22Rv1 (cell line): ENCODE results near the gene CDK5.

Source experiments
- H3K27ac ChIP-seq: fragments of 450-650 bp; 2 replicates; pipeline ENCODE4 v1.5.1; 2017
- ZFX ChIP-seq: fragments of 450-650 bp; IDR thresholded peaks from 2 replicates; pipeline ENCODE4 v1.6.1; 2017; ENCODE audit warnings: antibody characterized with exemption, borderline replicate concordance
- TF ChIP-seq, protein P1 (sequence below): fragments of 450-650 bp; IDR thresholded peaks from 2 replicates; pipeline ENCODE4 v1.5.1; 2017; ENCODE audit warnings: mild to moderate bottlenecking

CDK5 gene

DNA sequence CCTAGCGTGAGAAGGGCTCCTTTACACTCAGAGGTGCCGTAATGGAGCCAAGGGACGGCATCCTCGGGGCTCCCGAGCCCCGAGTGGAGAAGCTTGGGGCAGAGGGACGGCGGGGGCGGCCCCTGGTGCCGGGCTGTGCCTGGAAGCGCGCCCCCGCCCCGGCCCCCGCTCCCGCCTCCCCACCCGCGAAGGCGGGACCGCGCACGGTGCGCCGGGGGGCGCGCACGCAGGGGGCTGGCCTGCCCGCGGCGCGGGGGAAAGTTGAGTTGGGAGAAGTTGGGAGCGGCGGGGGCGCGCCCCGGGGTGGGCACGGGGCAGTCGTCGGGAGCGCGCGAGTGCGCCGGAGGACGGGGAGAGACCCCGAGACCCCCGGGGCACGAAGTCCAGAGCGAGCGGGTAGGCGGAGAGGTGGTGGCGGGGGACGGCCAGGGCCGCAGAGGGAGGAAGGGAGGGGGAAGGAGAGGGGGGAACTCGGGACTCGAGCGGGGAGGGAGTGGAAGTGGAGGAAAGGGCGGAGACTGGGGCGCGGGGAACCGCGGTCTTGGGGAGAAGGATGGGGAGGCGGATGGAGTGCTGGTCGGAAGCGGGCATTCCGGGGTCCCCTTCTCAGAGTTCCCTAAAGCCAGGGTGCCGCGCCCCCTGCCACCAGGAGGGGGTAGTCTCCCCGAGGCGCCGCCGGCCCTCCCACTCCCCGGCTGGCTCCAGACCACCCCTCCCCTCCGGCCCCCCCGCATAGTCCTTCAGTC, 1.8 kb upstream of the CDK5 start, which contains the start of gene SLC4A2:
TSS of gene SLC4A2 (plus strand) at position 223 of the 746 bp plus-strand sequence. CDS start 2,399 bp downstream, outside the sequence.
- no peak for TF ChIP-seq ZFX
- TF ChIP-seq, protein P1, sequence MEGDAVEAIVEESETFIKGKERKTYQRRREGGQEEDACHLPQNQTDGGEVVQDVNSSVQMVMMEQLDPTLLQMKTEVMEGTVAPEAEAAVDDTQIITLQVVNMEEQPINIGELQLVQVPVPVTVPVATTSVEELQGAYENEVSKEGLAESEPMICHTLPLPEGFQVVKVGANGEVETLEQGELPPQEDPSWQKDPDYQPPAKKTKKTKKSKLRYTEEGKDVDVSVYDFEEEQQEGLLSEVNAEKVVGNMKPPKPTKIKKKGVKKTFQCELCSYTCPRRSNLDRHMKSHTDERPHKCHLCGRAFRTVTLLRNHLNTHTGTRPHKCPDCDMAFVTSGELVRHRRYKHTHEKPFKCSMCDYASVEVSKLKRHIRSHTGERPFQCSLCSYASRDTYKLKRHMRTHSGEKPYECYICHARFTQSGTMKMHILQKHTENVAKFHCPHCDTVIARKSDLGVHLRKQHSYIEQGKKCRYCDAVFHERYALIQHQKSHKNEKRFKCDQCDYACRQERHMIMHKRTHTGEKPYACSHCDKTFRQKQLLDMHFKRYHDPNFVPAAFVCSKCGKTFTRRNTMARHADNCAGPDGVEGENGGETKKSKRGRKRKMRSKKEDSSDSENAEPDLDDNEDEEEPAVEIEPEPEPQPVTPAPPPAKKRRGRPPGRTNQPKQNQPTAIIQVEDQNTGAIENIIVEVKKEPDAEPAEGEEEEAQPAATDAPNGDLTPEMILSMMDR = peak; percentile 41
- H3K27ac ChIP-seq = peak within 1 kb of the TSS; percentile 96

DNA sequence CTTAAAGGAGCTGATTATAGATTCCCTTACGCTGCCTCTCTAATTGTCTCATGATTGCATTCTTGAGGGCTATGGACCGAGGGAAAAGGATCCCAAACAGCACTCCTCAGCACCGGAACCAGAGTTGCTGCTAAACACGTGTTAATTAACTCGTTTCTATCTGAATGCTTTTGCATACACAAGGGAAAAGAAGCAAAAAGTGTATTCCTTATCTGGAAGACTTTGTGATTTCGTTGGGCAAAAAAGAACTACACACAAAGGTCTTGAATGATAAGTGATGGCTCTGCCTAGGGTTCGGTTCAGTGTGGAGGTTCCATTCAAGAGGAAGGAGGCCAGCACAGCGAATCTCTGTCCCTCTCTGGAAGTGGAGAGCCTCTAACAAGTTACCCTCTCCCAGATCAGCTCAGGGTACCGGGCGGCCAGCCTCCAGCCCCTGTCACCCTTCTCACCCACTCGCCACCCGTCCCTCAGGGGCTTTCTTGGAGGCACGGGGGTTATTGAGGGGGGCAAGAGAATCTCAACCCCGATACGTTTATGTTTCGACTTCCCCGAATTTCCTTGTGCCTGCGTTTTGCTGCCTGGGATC, 1.2 kb upstream of the CDK5 start:
- H3K27ac ChIP-seq = peak overlapping the region; percentile 96
- TF ChIP-seq, protein P1 = no peak
- TF ChIP-seq ZFX = no peak

DNA sequence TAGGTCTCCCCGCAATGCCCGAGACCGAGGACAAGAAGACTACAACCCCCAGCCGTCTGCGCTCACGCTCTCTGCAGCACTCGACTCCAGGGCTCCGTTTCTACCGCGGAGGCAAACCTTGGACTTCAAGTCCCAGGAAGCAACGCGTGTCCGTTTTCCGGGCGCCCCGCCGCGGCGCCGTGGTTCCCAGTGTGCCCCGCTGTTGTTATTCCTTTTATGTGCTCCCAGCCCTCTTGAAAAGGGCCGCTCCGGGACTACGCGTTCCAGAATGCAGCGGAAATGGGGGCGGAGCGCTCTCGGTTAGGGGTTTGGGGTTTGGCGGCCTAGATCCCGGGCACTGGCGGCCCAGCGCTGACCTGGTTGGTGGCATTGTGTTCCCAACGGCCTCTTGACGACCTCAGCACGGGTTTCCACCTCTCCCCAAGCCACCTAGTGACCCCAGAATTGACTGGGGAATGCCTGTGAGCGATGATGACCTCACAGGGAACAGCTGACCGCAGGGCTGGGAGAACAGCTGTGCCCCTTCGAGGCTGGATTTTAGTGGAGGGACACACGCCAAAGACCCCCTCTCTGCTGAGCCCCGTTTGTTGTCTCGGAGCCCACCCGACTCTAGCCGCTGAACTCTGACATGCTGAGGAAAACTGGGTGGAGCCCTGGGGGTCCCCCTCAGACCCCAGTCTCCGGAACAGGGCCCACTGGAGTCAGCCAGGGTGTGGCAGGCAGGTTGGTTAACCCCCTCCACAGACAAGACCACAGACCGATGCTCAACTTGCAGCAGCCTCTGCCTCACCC, 488 bp upstream of the CDK5 start:
- no peak for TF ChIP-seq ZFX
- TF ChIP-seq, protein P1 = no peak
- peak overlapping the region; percentile 96 for H3K27ac ChIP-seq

DNA sequence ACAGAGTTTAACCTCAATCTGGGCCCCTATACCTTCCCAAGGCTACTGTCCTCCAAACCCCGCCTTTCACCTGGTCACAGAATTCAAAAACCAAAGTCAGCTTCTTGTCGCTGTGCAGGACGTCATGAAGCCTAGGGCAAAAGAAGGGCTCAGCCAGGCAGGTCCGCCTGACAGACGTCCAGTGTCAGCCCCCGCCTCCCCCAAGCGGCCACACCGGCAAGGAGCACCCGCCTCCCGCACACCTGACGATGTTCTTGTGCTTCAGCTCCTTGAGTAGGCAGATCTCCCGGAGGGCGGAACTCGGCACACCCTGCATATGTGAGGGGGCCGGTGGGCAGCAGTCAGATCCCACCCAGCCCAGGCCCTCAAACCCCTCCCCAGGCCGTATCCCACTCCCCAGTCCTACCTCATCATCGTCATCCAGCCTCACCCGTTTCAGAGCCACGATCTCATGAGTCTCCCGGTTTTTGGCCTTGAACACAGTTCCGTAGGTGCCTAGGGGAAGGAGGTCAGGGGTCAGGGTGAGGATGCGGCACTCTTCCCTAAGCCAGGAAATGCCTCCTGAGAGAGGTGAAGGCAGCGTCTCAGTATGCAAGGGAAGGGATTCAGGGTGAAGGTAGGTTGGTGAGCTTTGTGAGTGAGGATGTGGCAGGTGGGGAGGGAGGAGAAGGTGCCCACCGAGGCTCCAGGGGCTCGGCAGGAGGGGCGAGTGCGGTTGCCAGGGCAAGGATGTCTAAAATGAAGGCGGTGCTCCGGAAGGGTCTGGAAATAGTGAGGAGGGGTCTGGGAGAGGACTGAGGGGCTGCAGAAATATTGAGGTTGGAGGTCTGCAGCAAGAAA, 811 bp downstream of the CDK5 start:
- TF ChIP-seq, protein P1 = no peak
- TF ChIP-seq ZFX = no peak
- peak overlapping the region; percentile 96 for H3K27ac ChIP-seq

DNA sequence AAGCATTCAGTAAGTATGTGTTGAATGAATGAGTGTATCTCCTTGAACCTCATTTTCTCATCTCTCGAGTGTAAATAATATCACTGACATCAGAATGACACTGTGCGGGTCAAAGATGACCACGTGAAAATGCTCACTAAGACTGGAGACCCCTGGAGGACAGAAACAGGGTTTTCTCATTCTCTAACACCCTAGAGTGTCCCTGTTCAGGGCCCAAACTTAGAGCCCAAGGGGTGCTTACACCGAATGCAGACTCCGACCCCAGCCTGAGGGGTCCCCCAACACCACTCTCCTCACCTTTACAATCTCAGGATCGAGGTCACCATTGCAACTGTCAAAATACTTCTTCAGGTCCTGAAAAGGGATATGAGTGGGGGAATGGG, 1.4 kb downstream of the CDK5 start:
- no peak overlapping the region for H3K27ac ChIP-seq
- TF ChIP-seq, protein P1 = no peak
- no peak for TF ChIP-seq ZFX

DNA sequence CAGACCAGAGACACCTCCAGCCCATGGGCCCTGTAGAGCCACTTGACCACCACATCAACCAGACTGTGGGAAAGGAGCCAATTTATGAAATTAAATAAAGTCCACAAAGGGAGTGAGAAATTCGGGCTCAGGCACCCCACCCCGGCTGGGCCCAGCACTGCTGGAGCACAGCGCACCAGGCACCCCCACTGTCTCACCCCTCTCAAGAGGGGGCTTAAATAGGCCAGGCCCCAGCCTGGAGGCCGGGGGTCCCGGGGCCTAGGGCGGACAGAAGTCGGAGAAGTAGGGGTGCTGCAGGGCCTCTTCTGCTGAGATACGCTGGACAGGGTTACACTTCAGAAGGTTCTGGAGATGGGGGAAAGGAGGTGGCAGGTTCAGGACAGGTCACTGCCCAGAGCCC, 3.9 kb downstream of the CDK5 start:
- H3K27ac ChIP-seq = no peak overlapping the region
- TF ChIP-seq, protein P1 = no peak
- no peak for TF ChIP-seq ZFX
